LNCaP clone FGC (cell line): ENCODE results near the gene LCK.

Source experiments
- DNase-seq: peaks from one replicate; pipeline ENCODE4 v3.0.0-alpha.2; 2011; ENCODE audit warnings: low read depth
- H3K4me3 ChIP-seq: 2 replicates; pipeline ENCODE4 v1.5.1; 2011; ENCODE audit warnings: mild to moderate bottlenecking, low read depth, low read length, control low read depth
- CTCF ChIP-seq: IDR thresholded peaks from 2 replicates; pipeline ENCODE4 v1.5.1; 2012; ENCODE audit warnings: mild to moderate bottlenecking; ENCODE audit not compliant: control insufficient read depth, insufficient read depth; ENCODE audit errors: extremely low read depth

LCK gene

GRCh38 chr1:32224285-32224684 is 26.8 kb upstream of the LCK start:
- peak; percentile 73 for DNase-seq
- TF ChIP-seq CTCF = no peak
- H3K4me3 ChIP-seq = peak overlapping the region; percentile 100

- DNase-seq = no peak
- no peak for TF ChIP-seq CTCF
- H3K4me3 ChIP-seq = no peak overlapping the region
Observed at GRCh38 chr1:32228771-32229170, 22.3 kb upstream of the LCK start.

- H3K4me3 ChIP-seq = no peak overlapping the region
- no peak for DNase-seq
- TF ChIP-seq CTCF = no peak
Observed at GRCh38 chr1:32231843-32232432, 19.1 kb upstream of the LCK start.

GRCh38 chr1:32232558-32233304 is 18.3 kb upstream of the LCK start:
- no peak for TF ChIP-seq CTCF
- no peak overlapping the region for H3K4me3 ChIP-seq
- no peak for DNase-seq

- no peak overlapping the region for H3K4me3 ChIP-seq
- no peak for TF ChIP-seq CTCF
- no peak for DNase-seq
Observed at GRCh38 chr1:32234792-32235191, 16.3 kb upstream of the LCK start.

- no peak for TF ChIP-seq CTCF
- H3K4me3 ChIP-seq = no peak overlapping the region
- no peak for DNase-seq
Observed at GRCh38 chr1:32239337-32239736, 11.7 kb upstream of the LCK start.

- no peak for DNase-seq
- peak overlapping the region; percentile 57 for H3K4me3 ChIP-seq
- no peak for TF ChIP-seq CTCF
Observed at GRCh38 chr1:32239790-32240139, 11.3 kb upstream of the LCK start.
